ENCODE results near the gene ZC3HAV1. TPM values are rescaled to one million over a fixed set of nuclear protein-coding genes. Genes with fewer than 3 reads are reported as not detected.
"Not testable (repeated sequence)": the region's sequence is repeated elsewhere in the genome, so short reads cannot be mapped to it uniquely, and the experiment has no call there.

ZC3HAV1 gene
- total RNA-seq, 1 donor from 2014 or later = 11.0 TPM

- no peaks in the 10 kb centered on the region for H3K27me3 ChIP-seq
- Mint-ChIP-seq H3K9me3 (no peaks in the 10 kb centered on the region), H3K4me3 (no peak overlapping the region), H3K4me1 (no peaks in the 10 kb centered on the region), H3K27me3 (ENCODE audit: insufficient read depth, low read depth) (no peaks in the 10 kb centered on the region), H3K36me3 (no peaks in the 10 kb centered on the region), H3K27ac (no peak overlapping the region)
- H2AFZ ChIP-seq (replicated peaks) = no peak overlapping the region
- no peak for TF ChIP-seq EZH2phosphoT487 (IDR thresholded peaks at IDR 0.05)
- TF ChIP-seq EZH2 (IDR thresholded peaks at IDR 0.05) = no peak
- no peak for TF ChIP-seq CTCF (IDR thresholded peaks at IDR 0.05)
- no peaks in the 10 kb centered on the region for H3K79me2 ChIP-seq (ENCODE audit: low read depth)
- H3K4me3 ChIP-seq = no peak overlapping the region
- no peaks in the 10 kb centered on the region for H3K4me1 ChIP-seq
- no peak overlapping the region for H3K27ac ChIP-seq
- no peak overlapping the region for H3K9ac ChIP-seq
- no peak for DNase-seq (ENCODE audit: low spot score)
- no peak overlapping the region for H3K4me2 ChIP-seq
- no peaks in the 10 kb centered on the region for H3K9me3 ChIP-seq (ENCODE audit: low read depth)
- no peaks in the 10 kb centered on the region for H3F3A ChIP-seq (ENCODE audit: low read depth)
- H3K36me3 ChIP-seq = no peaks in the 10 kb centered on the region
- no peaks in the 10 kb centered on the region for H4K20me1 ChIP-seq (ENCODE audit: low read depth)
Observed at GRCh38 chr7:139078911-139079310, 30.6 kb downstream of the ZC3HAV1 start.

GRCh38 chr7:139078399-139078798 is 31.1 kb downstream of the ZC3HAV1 start:
- no peak overlapping the region for H3K4me3 Mint-ChIP-seq
- no peaks in the 10 kb centered on the region for H3K4me1 Mint-ChIP-seq
- TF ChIP-seq CTCF (IDR thresholded peaks at IDR 0.05) (no peak), EZH2 (IDR thresholded peaks at IDR 0.05) (no peak), EZH2phosphoT487 (IDR thresholded peaks at IDR 0.05) (no peak)
- H3K9me3 Mint-ChIP-seq = no peaks in the 10 kb centered on the region
- Histone ChIP-seq H3K4me3 (no peak overlapping the region), H2AFZ (replicated peaks) (no peak overlapping the region), H3K79me2 (ENCODE audit: low read depth) (no peaks in the 10 kb centered on the region), H3K4me2 (no peak overlapping the region), H3F3A (ENCODE audit: low read depth) (no peaks in the 10 kb centered on the region), H4K20me1 (ENCODE audit: low read depth) (no peaks in the 10 kb centered on the region), H3K27ac (no peak overlapping the region), H3K9ac (no peak overlapping the region), H3K27me3 (no peaks in the 10 kb centered on the region), H3K9me3 (ENCODE audit: low read depth) (no peaks in the 10 kb centered on the region), H3K4me1 (no peaks in the 10 kb centered on the region), H3K36me3 (no peaks in the 10 kb centered on the region)
- H3K27me3 Mint-ChIP-seq (ENCODE audit: insufficient read depth, low read depth) = no peaks in the 10 kb centered on the region
- H3K36me3 Mint-ChIP-seq = no peaks in the 10 kb centered on the region
- no peak for DNase-seq (ENCODE audit: low spot score)
- H3K27ac Mint-ChIP-seq = no peak overlapping the region

GRCh38 chr7:139077706-139078105 is 31.8 kb downstream of the ZC3HAV1 start:
- H3K4me1 Mint-ChIP-seq; H3K9me3 Mint-ChIP-seq; H3K9me3 ChIP-seq (ENCODE audit: low read depth); H3K27me3 Mint-ChIP-seq (ENCODE audit: insufficient read depth, low read depth); H3K9ac ChIP-seq; DNase-seq (ENCODE audit: low spot score); H3K27ac ChIP-seq; H3F3A ChIP-seq (ENCODE audit: low read depth); H3K4me3 ChIP-seq; H3K4me3 Mint-ChIP-seq; H3K4me1 ChIP-seq; H3K36me3 Mint-ChIP-seq; H3K36me3 ChIP-seq; H2AFZ ChIP-seq (replicated peaks); H4K20me1 ChIP-seq (ENCODE audit: low read depth); H3K79me2 ChIP-seq (ENCODE audit: low read depth); H3K27me3 ChIP-seq; H3K4me2 ChIP-seq; H3K27ac Mint-ChIP-seq: not testable (repeated sequence)

- no peaks in the 10 kb centered on the region for H3K27me3 ChIP-seq
- H3K36me3 Mint-ChIP-seq = peaks cover 2% of the 10 kb centered on the region
- H3K27me3 Mint-ChIP-seq (ENCODE audit: insufficient read depth, low read depth) = no peaks in the 10 kb centered on the region
- H3K9me3 ChIP-seq (ENCODE audit: low read depth) = no peaks in the 10 kb centered on the region
- no peak overlapping the region for H2AFZ ChIP-seq (replicated peaks)
- H3K4me3 ChIP-seq = no peak overlapping the region
- no peaks in the 10 kb centered on the region for H3F3A ChIP-seq (ENCODE audit: low read depth)
- H3K4me1 Mint-ChIP-seq = no peaks in the 10 kb centered on the region
- H3K4me1 ChIP-seq = no peaks in the 10 kb centered on the region
- no peak overlapping the region for H3K4me3 Mint-ChIP-seq
- no peaks in the 10 kb centered on the region for H3K79me2 ChIP-seq (ENCODE audit: low read depth)
- no peaks in the 10 kb centered on the region for H4K20me1 ChIP-seq (ENCODE audit: low read depth)
- TF ChIP-seq EZH2phosphoT487 (IDR thresholded peaks at IDR 0.05) (no peak), EZH2 (IDR thresholded peaks at IDR 0.05) (no peak), CTCF (IDR thresholded peaks at IDR 0.05) (no peak)
- no peak for DNase-seq (ENCODE audit: low spot score)
- H3K27ac Mint-ChIP-seq = no peak overlapping the region
- H3K36me3 ChIP-seq = no peaks in the 10 kb centered on the region
- no peaks in the 10 kb centered on the region for H3K9me3 Mint-ChIP-seq
- no peak overlapping the region for H3K4me2 ChIP-seq
- H3K9ac ChIP-seq = no peak overlapping the region
- no peak overlapping the region for H3K27ac ChIP-seq
Observed at GRCh38 chr7:139075871-139076686, 33.4 kb downstream of the ZC3HAV1 start.
